ENCODE results near the gene AK9. TPM values are rescaled to one million over a fixed set of nuclear protein-coding genes. Genes with fewer than 3 reads are reported as not detected.

The AK9 gene
- total and polyA plus RNA-seq, 2 of the 4 experiments (the other 2 are of a cell fraction) = 1.7 to 1.8 TPM

DNA sequence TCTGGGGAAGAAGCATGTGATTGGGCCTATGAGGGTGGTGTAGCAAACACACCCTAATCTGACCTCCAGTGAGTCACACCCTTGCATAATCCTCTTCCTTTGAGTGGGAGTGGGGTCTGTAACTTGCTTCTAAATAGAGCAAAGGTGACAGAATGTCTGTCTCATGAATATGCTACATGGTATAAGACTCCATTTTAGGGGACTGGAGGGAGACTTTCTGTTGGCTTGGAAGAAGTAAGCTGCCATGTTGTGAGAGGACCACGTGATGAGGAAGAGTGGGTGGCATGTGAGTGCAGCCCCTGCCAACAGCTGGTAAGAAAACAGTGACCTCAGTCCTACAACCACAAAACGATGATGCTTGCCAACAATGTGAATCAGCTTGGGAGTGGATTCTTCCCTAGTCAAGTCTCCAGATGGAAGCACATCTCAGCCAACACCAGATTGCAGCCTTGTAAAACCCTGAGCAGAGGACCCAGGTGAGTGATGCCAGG, 3.7 kb downstream of the AK9 start:
- Histone ChIP-seq H3K9ac (ENCODE audit: low read depth, low read length) (no peak overlapping the region), H2BK20ac (ENCODE audit: low read depth, low read length) (no peak overlapping the region), H3K27ac (ENCODE audit: insufficient read depth, low read length) (no peak overlapping the region), H4K5ac (ENCODE audit: low read depth, low read length) (peak overlapping the region; percentile 38; the same call in 1 of the 2 replicates), H3K56ac (ENCODE audit: extremely low read depth, insufficient read depth, low read length) (no peak overlapping the region), H3K4me2 (ENCODE audit: low read depth, low read length) (no peak overlapping the region), H3K27me3 (ENCODE audit: control insufficient read depth, insufficient read depth, low read length) (no peaks in the 10 kb centered on the region), H3K36me3 (ENCODE audit: control insufficient read depth, insufficient read depth, low read length) (no peaks in the 10 kb centered on the region), H3K9me3 (ENCODE audit: control insufficient read depth, insufficient read depth, low read length) (no peaks in the 10 kb centered on the region), H4K20me1 (ENCODE audit: insufficient read depth, low read length) (no peaks in the 10 kb centered on the region), H2AK9ac (replicated peaks; ENCODE audit: low read depth, low read length, poor library complexity) (no peak overlapping the region), H2AFZ (replicated peaks; ENCODE audit: low read length, poor library complexity) (peak overlapping the region; percentile 72), H3K4me3 (ENCODE audit: insufficient read depth, low read depth, low read length) (no peak overlapping the region), H4K91ac (ENCODE audit: insufficient read depth, low read depth, low read length) (no peak overlapping the region), H3K4me1 (ENCODE audit: control insufficient read depth, insufficient read depth, low read length) (no peaks in the 10 kb centered on the region; the same call in 1 of the 2 replicates), H2BK15ac (ENCODE audit: low read depth, low read length) (no peak overlapping the region), H3K14ac (replicated peaks; ENCODE audit: low read depth, low read length) (no peak overlapping the region), H2AK5ac (ENCODE audit: low read depth, low read length) (no peak overlapping the region), H3K18ac (ENCODE audit: low read depth, low read length) (peak overlapping the region; percentile 34; the same call in 1 of the 2 replicates), H3K23ac (ENCODE audit: low read depth, low read length) (no peak overlapping the region), H4K8ac (ENCODE audit: low read depth in 2 of 2, low read length in 2 of 2) (peak overlapping the region in 1 of 2 experiments; percentile 62; a peak in 1 of 4 replicates), H2BK5ac (ENCODE audit: low read depth, low read length, poor library complexity, severe bottlenecking) (peak overlapping the region; percentile 64), H3K4ac (ENCODE audit: low read depth, low read length) (0 out of 2 replicates have a peak overlapping the region, but pooled peaks have one; percentile 10), H2BK120ac (ENCODE audit: low read depth, low read length) (no peak overlapping the region), H3K9me1 (ENCODE audit: insufficient read depth, low read length) (no peaks in the 10 kb centered on the region), H3K79me1 (ENCODE audit: low read depth in 1 of 2, low read length in 2 of 2) (peaks cover 3 to 4% of the 10 kb centered on the region in 2 experiments; a peak in 2 of 4 replicates)
- dilution Hi-C loops (cut with HindIII; ENCODE audit: low sequenced_read_pairs, unreplicated experiment) (no loop called here), in situ Hi-C loops (cut with MboI; ENCODE audit: low sequenced_read_pairs) (no loop called here), intact Hi-C loops (cut with micrococcal nuclease) (no loop called here)
- CTCF ChIA-PET = no interaction called here
- no CpG with 5 or more reads among the region's 2 CpGs for WGBS, 2 experiments (ENCODE audit: extremely low coverage in 2 of 2, insufficient read length in 1 of 2)
- peak; percentile 96 for DNase-seq
- POLR2A ChIA-PET (ENCODE audit: unreplicated experiment) = no interaction called here
- no peak for ATAC-seq (ENCODE audit: low read depth)
- no peak for TF ChIP-seq RCOR1 (IDR thresholded peaks at IDR 0.05; ENCODE audit: insufficient replicate concordance, low read length)
- TF ChIP-seq CEBPB (IDR thresholded peaks at IDR 0.05; ENCODE audit: low read depth, low read length) = peak; percentile 88
- TF ChIP-seq FOS (IDR thresholded peaks at IDR 0.05; ENCODE audit: low read depth, low read length) = peak; percentile 24; the same call in 1 of the 2 replicates
- TF ChIP-seq CHD1 (IDR thresholded peaks at IDR 0.05; ENCODE audit: low read depth, low read length) = no peak
- peak; percentile 92 for TF ChIP-seq BHLHE40 (IDR thresholded peaks at IDR 0.05; ENCODE audit: low read depth, low read length)
- TF ChIP-seq SMC3 (IDR thresholded peaks at IDR 0.05; ENCODE audit: low read depth, low read length) = no peak
- TF ChIP-seq, protein P1, sequence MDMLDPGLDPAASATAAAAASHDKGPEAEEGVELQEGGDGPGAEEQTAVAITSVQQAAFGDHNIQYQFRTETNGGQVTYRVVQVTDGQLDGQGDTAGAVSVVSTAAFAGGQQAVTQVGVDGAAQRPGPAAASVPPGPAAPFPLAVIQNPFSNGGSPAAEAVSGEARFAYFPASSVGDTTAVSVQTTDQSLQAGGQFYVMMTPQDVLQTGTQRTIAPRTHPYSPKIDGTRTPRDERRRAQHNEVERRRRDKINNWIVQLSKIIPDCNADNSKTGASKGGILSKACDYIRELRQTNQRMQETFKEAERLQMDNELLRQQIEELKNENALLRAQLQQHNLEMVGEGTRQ (IDR thresholded peaks at IDR 0.05; ENCODE audit: low read depth, low read length) = peak; percentile 93
- no TSS peak for BruUV-seq (replicated peaks)
